NOMO-1 (cell line): ENCODE data around the gene SLC2A5.
"Not testable (repeated sequence)": the region's sequence is repeated elsewhere in the genome, so short reads cannot be mapped to it uniquely, and the experiment has no call there.

ENCODE experiments used
- DNase-seq, 2 experiments: peaks; one replicate each; lab custom pipeline; 2025; ENCODE audit not compliant: unreplicated experiment in 2 of 2; lab: John Stamatoyannopoulos, UW

Gene SLC2A5

GRCh38 chr1:9038881-9039760 is 30.3 kb downstream of the SLC2A5 start:
- no peak for DNase-seq

- no peak for DNase-seq
These were observed 31.1 kb downstream of the SLC2A5 start for GRCh38 chr1:9038338-9038650.

- DNase-seq = no peak
These were observed 31.7 kb downstream of the SLC2A5 start for GRCh38 chr1:9037476-9038337.

GRCh38 chr1:9035226-9035625 is 34.2 kb downstream of the SLC2A5 start:
- no peak for DNase-seq

- DNase-seq = no peak
These were observed 36.1 kb downstream of the SLC2A5 start for GRCh38 chr1:9033363-9033762.

- no peak for DNase-seq
These were observed 37.8 kb downstream of the SLC2A5 start for GRCh38 chr1:9031484-9032259.

- DNase-seq = not testable (repeated sequence)
These were observed 38.4 kb downstream of the SLC2A5 start for GRCh38 chr1:9031077-9031476.

GRCh38 chr1:9028921-9029705 is 40.3 kb downstream of the SLC2A5 start:
- DNase-seq = peak; percentile 7 to 38

- no peak for DNase-seq
These were observed 42.1 kb downstream of the SLC2A5 start for GRCh38 chr1:9027307-9027706.

GRCh38 chr1:9025449-9025848 is 44.0 kb downstream of the SLC2A5 start:
- DNase-seq = no peak

- DNase-seq = no peak
These were observed 44.6 kb downstream of the SLC2A5 start for GRCh38 chr1:9024837-9025236.

GRCh38 chr1:9022773-9023172 is 46.7 kb downstream of the SLC2A5 start:
- DNase-seq = no peak

GRCh38 chr1:9022026-9022738 is 47.3 kb downstream of the SLC2A5 start:
- not testable (repeated sequence) for DNase-seq

- DNase-seq = no peak
These were observed 49.1 kb downstream of the SLC2A5 start for GRCh38 chr1:9020305-9020704.

GRCh38 chr1:9019896-9020295 is 49.5 kb downstream of the SLC2A5 start:
- no peak for DNase-seq

GRCh38 chr1:9018333-9018732 is 51.1 kb downstream of the SLC2A5 start:
- DNase-seq = no peak

- DNase-seq = no peak
These were observed 53.0 kb downstream of the SLC2A5 start for GRCh38 chr1:9016455-9016854.

GRCh38 chr1:9014475-9015375 is 54.7 kb downstream of the SLC2A5 start:
- no peak for DNase-seq

GRCh38 chr1:9013819-9014218 is 55.6 kb downstream of the SLC2A5 start:
- no peak for DNase-seq
